ENCODE measurements around the gene MSANTD7.
"Not testable (repeated sequence)": the region's sequence is repeated elsewhere in the genome, so short reads cannot be mapped to it uniquely, and the experiment has no call there.

- not testable (repeated sequence) for TF ChIP-seq CTCF (optimal IDR thresholded peaks at IDR 0.05 in 1 of 3, IDR thresholded peaks at IDR 0.05 in 1 of 3, conservative IDR thresholded peaks at IDR 0.05 in 1 of 3; ENCODE audit: extremely low read depth in 1 of 3, insufficient read depth in 2 of 3, low read length in 3 of 3); EZH2 (IDR thresholded peaks at IDR 0.05; ENCODE audit: low read length)
These were observed 21.4 kb upstream of the MSANTD7 start for GRCh38 chr10:14816717-14817116.

Measured in keratinocyte (primary cell).